A673 (cell line): ENCODE results near the gene DUSP11. TPM values are rescaled to one million over a fixed set of nuclear protein-coding genes. Genes with fewer than 3 reads are reported as not detected.
A peak's percentile ranks its signal among the peaks of the same experiment; 100 is the strongest.

Experiments used
- BruUV-seq: library from RNA; stranded (reverse); fragments of 400-500 nt; replicated peaks from 2 replicates; lab custom pipeline; 2021; lab: Mats Ljungman, UMichigan
- CTCF ChIA-PET: fragments of 300-600 bp; sonication (Branson Sonifier 250); formaldehyde crosslinking; loops from one replicate; lab custom pipeline; 2022; ENCODE audit warnings: antibody characterized with exemption; lab: Charles Lee
- POLR2A ChIA-PET: fragments of 300-600 bp; sonication (Branson Sonifier 250); formaldehyde crosslinking; loops from one replicate; lab custom pipeline; 2022; ENCODE audit warnings: antibody characterized with exemption; ENCODE audit not compliant: low non-redundant PET; lab: Charles Lee
- DNase-seq: peaks from one replicate; pipeline ENCODE4 v3.0.0-alpha.2; 2015; ENCODE audit warnings: low spot score
- H3K27ac ChIP-seq: fragments of 200-600 bp; sonication (generic); 2 replicates; pipeline ENCODE4 v1.5.1; 2016; ENCODE audit warnings: mixed run types, low read depth, mild to moderate bottlenecking, mixed read lengths, antibody characterized with exemption, low read length; ENCODE audit not compliant: poor library complexity, severe bottlenecking
- H3K27me3 ChIP-seq: fragments of 200-600 bp; sonication (generic); replicated peaks from 2 replicates; pipeline ENCODE4 v1.6.1; 2017; ENCODE audit warnings: mixed run types, low read depth, mild to moderate bottlenecking, mixed read lengths, antibody characterized with exemption, low read length; ENCODE audit not compliant: insufficient read depth, poor library complexity
- H3K36me3 ChIP-seq: fragments of 200-600 bp; sonication (generic); 2 replicates; pipeline ENCODE4 v1.6.1; 2016; ENCODE audit warnings: mixed run types, mild to moderate bottlenecking, mixed read lengths, antibody characterized with exemption, low read length; ENCODE audit not compliant: insufficient read depth, poor library complexity, severe bottlenecking
- H3K4me1 ChIP-seq: fragments of 200-600 bp; sonication (generic); 2 replicates; pipeline ENCODE4 v1.6.1; 2017; ENCODE audit warnings: mixed run types, mild to moderate bottlenecking, mixed read lengths, antibody characterized with exemption, low read length; ENCODE audit not compliant: insufficient read depth, poor library complexity, severe bottlenecking
- H3K4me3 ChIP-seq: fragments of 200-600 bp; sonication (generic); 2 replicates; pipeline ENCODE4 v1.5.1; 2016; ENCODE audit warnings: low read depth, mixed run types, mild to moderate bottlenecking, mixed read lengths, low read length; ENCODE audit not compliant: poor library complexity, severe bottlenecking
- H3K9me3 ChIP-seq: fragments of 200-600 bp; sonication (generic); 2 replicates; pipeline ENCODE4 v1.6.1; 2016; ENCODE audit warnings: mixed run types, low read depth, mild to moderate bottlenecking, mixed read lengths, antibody characterized with exemption, low read length; ENCODE audit not compliant: poor library complexity, severe bottlenecking
- CTCF ChIP-seq: fragments of 300-800, 200-600 bp; sonication (generic); conservative IDR thresholded peaks from 2 replicates; pipeline ENCODE4 v1.5.1; 2017; ENCODE audit warnings: low read depth, mild to moderate bottlenecking, antibody characterized with exemption, low read length, moderate library complexity, mixed read lengths
- EZH2 ChIP-seq: fragments of 200-600 bp; sonication (generic); IDR thresholded peaks from 2 replicates; pipeline ENCODE4 v1.6.1; 2017; ENCODE audit warnings: borderline replicate concordance, low read depth, mild to moderate bottlenecking, mixed read lengths, antibody characterized with exemption, low read length; ENCODE audit not compliant: poor library complexity, severe bottlenecking
- intact Hi-C: fragments of 100-400 bp; cut with micrococcal nuclease; formaldehyde crosslinking; loops from one replicate; pipeline ENCODE4 v1.10.0; 2022; ENCODE audit not compliant: unreplicated experiment
- total RNA-seq: library from RNA; stranded (reverse); gene quantifications from 2 replicates; pipeline ENCODE4 v1.2.3, GENCODE V29; 2021

DUSP11 gene
- total RNA-seq, 1 experiment from 2014 or later = 19.9 TPM

GRCh38 chr2:73822991-73823390, 43.1 kb upstream of the DUSP11 start:
- DNase-seq = peak; percentile 17
- TF ChIP-seq CTCF (no peak), EZH2 (no peak)
- BruUV-seq = no TSS peak

GRCh38 chr2:73822276-73822675, 42.4 kb upstream of the DUSP11 start:
- DNase-seq = peak; percentile 39
- no peak overlapping the region for H3K4me3 ChIP-seq
- POLR2A ChIA-PET = interaction anchor here (0.6 kb wide), 1 partner anchor 388 kb away, joined by 5 read pairs; no protein-coding TSS in a partner anchor
- TF ChIP-seq EZH2 = no peak
- TF ChIP-seq CTCF = no peak
- BruUV-seq = no TSS peak
- H3K27me3 ChIP-seq = no peaks in the 10 kb centered on the region
- H3K4me1 ChIP-seq = peaks cover 9% of the 10 kb centered on the region
- CTCF ChIA-PET = no interaction called here
- H3K27ac ChIP-seq = peak overlapping the region; percentile 54
- H3K36me3 ChIP-seq = no peaks in the 10 kb centered on the region
- H3K9me3 ChIP-seq = no peaks in the 10 kb centered on the region
- intact Hi-C loops = no loop called here

More at GRCh38 chr2:73822991-73823390, 43.1 kb upstream of the DUSP11 start:
- Histone ChIP-seq H3K27me3 (no peaks in the 10 kb centered on the region), H3K4me3 (no peak overlapping the region), H3K36me3 (no peaks in the 10 kb centered on the region), H3K27ac (peak overlapping the region; percentile 54), H3K4me1 (peaks cover 9% of the 10 kb centered on the region), H3K9me3 (no peaks in the 10 kb centered on the region)
- POLR2A ChIA-PET = interaction anchor here (0.6 kb wide), 1 partner anchor 388 kb away, joined by 5 read pairs; no protein-coding TSS in a partner anchor
- CTCF ChIA-PET = no interaction called here
- intact Hi-C loops = no loop called here

GRCh38 chr2:73821669-73822068, 41.8 kb upstream of the DUSP11 start:
- DNase-seq = no peak
- BruUV-seq = no TSS peak
- H3K27me3 ChIP-seq = no peaks in the 10 kb centered on the region
- POLR2A ChIA-PET = no interaction called here
- CTCF ChIA-PET = no interaction called here
- H3K4me1 ChIP-seq = peaks cover 9% of the 10 kb centered on the region
- no peaks in the 10 kb centered on the region for H3K9me3 ChIP-seq
- H3K36me3 ChIP-seq = no peaks in the 10 kb centered on the region
- H3K27ac ChIP-seq = no peak overlapping the region
- intact Hi-C loops = no loop called here
- no peak for TF ChIP-seq CTCF
- no peak for TF ChIP-seq EZH2
- no peak overlapping the region for H3K4me3 ChIP-seq
